Measurements from ENCODE around the gene KCNMA1.

Gene KCNMA1

DNA sequence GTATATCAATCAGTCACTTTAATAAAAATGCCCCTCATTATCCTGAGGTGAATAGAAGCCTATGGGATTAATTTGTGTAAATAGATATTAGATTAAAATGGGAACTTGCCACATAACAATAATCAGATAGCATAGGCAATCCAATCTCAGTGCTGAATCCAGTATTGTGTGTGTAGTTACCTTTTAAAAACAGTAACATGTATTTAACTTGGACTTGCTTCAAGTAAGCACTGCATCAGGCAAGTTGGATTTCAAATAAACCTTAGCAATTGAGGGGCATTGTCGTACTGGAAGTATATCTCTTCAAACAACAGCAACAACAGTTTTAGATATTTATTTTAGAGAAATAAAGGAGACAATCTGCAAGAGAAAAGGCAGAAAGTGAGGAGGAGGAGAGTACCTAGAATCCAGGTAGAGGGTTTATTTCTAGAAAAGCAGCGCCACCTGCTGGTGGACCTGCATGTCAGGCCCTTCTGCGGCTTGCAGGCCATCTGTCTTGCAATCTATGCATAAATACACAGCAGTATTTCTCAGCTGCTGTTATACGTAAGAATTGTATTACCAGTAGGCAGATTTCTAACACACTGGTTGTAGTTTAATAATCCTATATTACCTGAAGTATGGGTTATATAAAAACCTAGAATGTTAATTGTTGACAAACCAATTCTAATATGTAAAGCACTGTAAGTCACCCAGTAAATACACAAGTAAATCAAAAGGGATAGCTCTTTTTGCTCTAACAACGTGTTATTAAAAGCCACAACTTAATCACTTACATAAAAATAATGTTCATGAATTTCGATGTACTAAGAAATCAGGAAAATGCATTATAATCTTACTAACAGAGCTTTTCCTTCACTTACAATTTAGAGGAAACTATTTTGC, 652.8 kb downstream of the KCNMA1 start:
- Histone ChIP-seq H3K4me2 (ENCODE audit: low read length) (no peak overlapping the region), H3K4me1 (ENCODE audit: control insufficient read depth, insufficient read depth, low read length) (no peaks in the 10 kb centered on the region), H3K27me3 (ENCODE audit: control insufficient read depth, insufficient read depth, low read length) (no peaks in the 10 kb centered on the region), H3K36me3 (ENCODE audit: insufficient read depth, low read length) (no peaks in the 10 kb centered on the region), H3K4me3 (ENCODE audit: low read length) (no peak overlapping the region), H3K9ac (ENCODE audit: low read depth, low read length) (no peak overlapping the region), H3K9me3 (replicated peaks; ENCODE audit: low read length) (no peaks in the 10 kb centered on the region)

DNA sequence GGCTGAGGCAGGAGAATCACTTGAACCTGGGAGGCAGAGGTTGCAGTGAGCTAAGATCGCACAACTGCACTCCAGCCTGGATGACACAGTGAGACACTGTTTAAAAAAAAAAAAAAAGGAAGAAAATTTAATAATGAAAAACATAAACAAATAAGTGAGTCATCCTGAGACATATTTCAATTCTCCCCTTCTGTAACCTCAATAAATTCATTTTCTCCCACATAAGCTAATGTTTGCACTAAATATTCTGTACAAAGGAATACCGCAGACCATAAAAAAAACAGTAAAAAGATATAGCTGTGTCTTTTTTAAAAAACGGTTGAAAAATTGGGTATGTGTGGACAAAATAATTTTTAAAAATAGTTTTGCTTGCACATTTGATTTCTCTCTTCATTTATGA, 654.0 kb downstream of the KCNMA1 start:
- Histone ChIP-seq H3K27me3 (ENCODE audit: control insufficient read depth, insufficient read depth, low read length) (no peaks in the 10 kb centered on the region), H3K36me3 (ENCODE audit: insufficient read depth, low read length) (no peaks in the 10 kb centered on the region), H3K4me1 (ENCODE audit: control insufficient read depth, insufficient read depth, low read length) (no peaks in the 10 kb centered on the region), H3K4me3 (ENCODE audit: low read length) (no peak overlapping the region), H3K9me3 (replicated peaks; ENCODE audit: low read length) (no peaks in the 10 kb centered on the region), H3K9ac (ENCODE audit: low read depth, low read length) (no peak overlapping the region), H3K4me2 (ENCODE audit: low read length) (no peak overlapping the region)

DNA sequence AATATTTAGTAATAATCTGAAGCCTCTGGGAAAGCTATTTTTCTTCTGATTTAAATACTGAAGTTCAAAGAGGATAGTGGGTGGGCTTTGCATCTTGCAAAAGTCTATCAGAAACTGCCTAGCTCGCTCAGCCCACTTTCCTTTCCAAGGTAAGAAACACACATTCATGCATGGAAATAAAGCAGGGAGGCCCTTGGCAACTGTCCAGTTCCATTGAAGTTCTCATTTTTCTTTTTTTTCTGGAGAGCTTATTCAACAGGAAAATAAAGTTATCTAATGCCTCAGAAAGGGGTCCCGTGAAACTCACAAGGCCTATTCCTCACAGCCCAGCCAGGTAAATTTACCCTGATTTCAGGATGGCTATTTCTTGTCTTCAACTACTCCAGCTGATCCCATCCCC, 654.9 kb downstream of the KCNMA1 start:
- H3K4me1 ChIP-seq (ENCODE audit: control insufficient read depth, insufficient read depth, low read length), result no peaks in the 10 kb centered on the region
- no peaks in the 10 kb centered on the region for H3K36me3 ChIP-seq (ENCODE audit: insufficient read depth, low read length)
- no peak overlapping the region for H3K4me2 ChIP-seq (ENCODE audit: low read length)
- no peaks in the 10 kb centered on the region for H3K27me3 ChIP-seq (ENCODE audit: control insufficient read depth, insufficient read depth, low read length)
- no peaks in the 10 kb centered on the region for H3K9me3 ChIP-seq (replicated peaks; ENCODE audit: low read length)
- H3K4me3 ChIP-seq (ENCODE audit: low read length), result no peak overlapping the region
- no peak overlapping the region for H3K9ac ChIP-seq (ENCODE audit: low read depth, low read length)

- H3K27me3 ChIP-seq (ENCODE audit: control insufficient read depth, insufficient read depth, low read length), result no peaks in the 10 kb centered on the region
- H3K4me3 ChIP-seq (ENCODE audit: low read length), result no peak overlapping the region
- H3K9me3 ChIP-seq (replicated peaks; ENCODE audit: low read length), result no peaks in the 10 kb centered on the region
- no peak overlapping the region for H3K9ac ChIP-seq (ENCODE audit: low read depth, low read length)
- no peaks in the 10 kb centered on the region for H3K4me1 ChIP-seq (ENCODE audit: control insufficient read depth, insufficient read depth, low read length)
- no peak overlapping the region for H3K4me2 ChIP-seq (ENCODE audit: low read length)
- no peaks in the 10 kb centered on the region for H3K36me3 ChIP-seq (ENCODE audit: insufficient read depth, low read length)
These were observed 656.4 kb downstream of the KCNMA1 start for GRCh38 chr10:76981251-76981650.

- Histone ChIP-seq H3K9ac (ENCODE audit: low read depth, low read length) (no peak overlapping the region), H3K4me1 (ENCODE audit: control insufficient read depth, insufficient read depth, low read length) (no peaks in the 10 kb centered on the region), H3K4me2 (ENCODE audit: low read length) (no peak overlapping the region), H3K36me3 (ENCODE audit: insufficient read depth, low read length) (no peaks in the 10 kb centered on the region), H3K9me3 (replicated peaks; ENCODE audit: low read length) (no peaks in the 10 kb centered on the region), H3K4me3 (ENCODE audit: low read length) (no peak overlapping the region), H3K27me3 (ENCODE audit: control insufficient read depth, insufficient read depth, low read length) (no peaks in the 10 kb centered on the region)
These were observed 659.7 kb downstream of the KCNMA1 start for GRCh38 chr10:76977901-76978300.

DNA sequence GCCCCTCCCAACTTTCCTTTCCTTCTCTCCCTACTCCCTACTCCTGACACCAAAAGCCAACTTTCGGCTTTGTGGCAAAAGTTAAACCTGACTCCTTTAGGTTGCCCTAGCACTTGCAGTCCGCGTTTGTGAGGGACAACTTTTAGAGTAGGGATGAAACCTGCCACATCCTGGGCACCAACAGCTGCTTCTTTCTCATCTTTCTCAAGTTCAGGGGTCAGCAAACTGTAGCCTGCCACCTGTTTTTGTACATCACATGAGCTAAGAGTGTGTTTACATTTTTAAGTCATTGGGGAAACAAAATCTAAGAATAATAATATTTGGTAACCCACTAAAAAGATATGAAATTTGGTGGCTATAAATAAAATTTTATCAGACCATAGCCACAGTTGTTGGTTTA, 660.6 kb downstream of the KCNMA1 start:
- Histone ChIP-seq H3K4me2 (ENCODE audit: low read length) (no peak overlapping the region), H3K9me3 (replicated peaks; ENCODE audit: low read length) (no peaks in the 10 kb centered on the region), H3K9ac (ENCODE audit: low read depth, low read length) (no peak overlapping the region), H3K4me3 (ENCODE audit: low read length) (no peak overlapping the region), H3K27me3 (ENCODE audit: control insufficient read depth, insufficient read depth, low read length) (no peaks in the 10 kb centered on the region), H3K36me3 (ENCODE audit: insufficient read depth, low read length) (no peaks in the 10 kb centered on the region), H3K4me1 (ENCODE audit: control insufficient read depth, insufficient read depth, low read length) (no peaks in the 10 kb centered on the region)

DNA sequence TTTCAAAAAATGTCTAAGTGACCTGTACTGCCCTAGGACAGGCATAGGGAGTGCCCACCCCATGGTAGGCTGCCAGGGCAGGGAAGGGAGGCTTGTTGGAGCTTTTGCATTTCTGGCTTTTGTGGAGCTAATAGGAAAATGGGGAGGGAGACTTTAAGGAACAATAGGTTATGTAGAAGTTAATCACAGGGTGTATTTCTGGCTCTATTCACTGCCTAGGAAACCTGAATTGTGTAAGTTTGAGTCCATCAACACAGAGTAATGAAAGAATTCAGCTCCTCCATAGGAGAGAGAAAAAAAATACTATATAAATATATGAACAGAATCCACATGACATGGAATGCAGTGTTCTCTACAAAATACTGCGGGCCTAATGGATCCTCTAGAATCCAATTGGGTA, 661.5 kb downstream of the KCNMA1 start:
- Histone ChIP-seq H3K9ac (ENCODE audit: low read depth, low read length) (no peak overlapping the region), H3K4me1 (ENCODE audit: control insufficient read depth, insufficient read depth, low read length) (no peaks in the 10 kb centered on the region), H3K4me3 (ENCODE audit: low read length) (no peak overlapping the region), H3K4me2 (ENCODE audit: low read length) (no peak overlapping the region), H3K27me3 (ENCODE audit: control insufficient read depth, insufficient read depth, low read length) (no peaks in the 10 kb centered on the region), H3K36me3 (ENCODE audit: insufficient read depth, low read length) (no peaks in the 10 kb centered on the region), H3K9me3 (replicated peaks; ENCODE audit: low read length) (no peaks in the 10 kb centered on the region)

DNA sequence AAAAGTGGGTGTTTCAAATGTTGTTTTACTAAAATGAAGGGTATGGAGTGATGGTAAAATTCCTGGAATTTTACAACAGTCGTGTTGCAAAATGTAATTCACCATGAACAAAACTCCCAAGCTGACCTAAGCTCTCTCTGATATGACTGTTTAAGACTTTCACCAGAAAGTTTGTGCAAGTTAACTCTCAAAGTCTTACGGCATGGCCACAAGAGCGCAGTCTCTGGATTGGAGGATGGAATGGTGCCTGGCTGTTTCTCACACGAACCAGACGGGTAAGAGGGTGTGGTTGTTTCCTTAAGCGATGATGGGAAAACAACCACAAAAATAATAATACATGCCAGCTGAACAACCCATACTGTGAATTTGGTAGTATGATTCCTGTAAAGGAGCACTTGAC, 662.5 kb downstream of the KCNMA1 start:
- Histone ChIP-seq H3K4me3 (ENCODE audit: low read length) (no peak overlapping the region), H3K36me3 (ENCODE audit: insufficient read depth, low read length) (no peaks in the 10 kb centered on the region), H3K4me1 (ENCODE audit: control insufficient read depth, insufficient read depth, low read length) (no peaks in the 10 kb centered on the region), H3K4me2 (ENCODE audit: low read length) (no peak overlapping the region), H3K27me3 (ENCODE audit: control insufficient read depth, insufficient read depth, low read length) (no peaks in the 10 kb centered on the region), H3K9ac (ENCODE audit: low read depth, low read length) (no peak overlapping the region), H3K9me3 (replicated peaks; ENCODE audit: low read length) (no peaks in the 10 kb centered on the region)

GRCh38 chr10:76974017-76974691, 663.5 kb downstream of the KCNMA1 start:
- Histone ChIP-seq H3K4me3 (ENCODE audit: low read length) (no peak overlapping the region), H3K9me3 (replicated peaks; ENCODE audit: low read length) (no peaks in the 10 kb centered on the region)

DNA sequence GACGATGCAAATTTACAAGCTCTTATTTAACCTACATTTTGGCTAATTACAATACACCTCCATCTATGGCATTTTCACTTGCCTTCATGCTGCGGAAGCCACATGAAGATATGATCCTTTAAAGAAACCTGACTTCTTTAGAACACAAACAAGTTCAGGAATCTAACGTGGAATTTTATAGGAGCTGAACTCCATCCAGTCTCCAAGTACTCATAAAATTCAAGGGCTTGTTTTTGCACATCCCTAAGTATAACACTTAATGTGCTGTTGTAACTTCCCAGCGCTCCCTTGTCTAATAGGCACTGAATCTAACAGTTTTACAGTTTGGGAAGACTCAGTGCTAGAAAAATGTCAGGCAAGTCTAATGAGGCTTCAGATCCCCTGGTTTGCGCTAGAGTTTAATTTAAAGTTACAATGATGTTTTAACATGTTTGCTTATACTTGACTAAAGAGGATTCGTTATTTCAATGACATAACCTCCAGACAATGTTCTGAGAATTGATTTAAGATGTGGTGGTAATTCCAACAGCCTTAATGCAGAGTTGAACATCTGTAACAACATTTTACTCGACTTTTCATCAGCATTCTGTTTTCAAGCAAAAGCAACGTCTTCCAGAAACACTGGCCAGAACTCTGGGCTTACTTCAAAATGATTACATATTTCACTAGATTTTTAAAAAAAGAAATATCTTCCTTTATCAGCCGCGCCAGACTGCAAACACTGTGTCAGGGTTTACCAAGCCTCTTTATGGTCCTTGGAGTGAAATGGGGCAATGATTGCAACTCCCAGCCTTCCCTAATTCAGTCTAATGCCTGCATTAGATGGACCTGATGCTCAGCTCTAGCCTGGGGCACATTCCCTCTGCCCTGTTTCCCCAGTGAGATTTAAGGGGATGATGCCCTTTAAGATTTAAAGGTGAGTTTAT, 664.3 kb downstream of the KCNMA1 start:
- H3K4me2 ChIP-seq (ENCODE audit: low read length), result no peak overlapping the region

More at GRCh38 chr10:76974017-76974691, 663.5 kb downstream of the KCNMA1 start:
- Histone ChIP-seq H3K4me2 (ENCODE audit: low read length) (no peak overlapping the region), H3K36me3 (ENCODE audit: insufficient read depth, low read length) (no peaks in the 10 kb centered on the region), H3K9ac (ENCODE audit: low read depth, low read length) (no peak overlapping the region), H3K27me3 (ENCODE audit: control insufficient read depth, insufficient read depth, low read length) (no peaks in the 10 kb centered on the region), H3K4me1 (ENCODE audit: control insufficient read depth, insufficient read depth, low read length) (no peaks in the 10 kb centered on the region)

GRCh38 chr10:76972541-76972940, 665.1 kb downstream of the KCNMA1 start:
- no peaks in the 10 kb centered on the region for H3K4me1 ChIP-seq (ENCODE audit: control insufficient read depth, insufficient read depth, low read length)
- H3K36me3 ChIP-seq (ENCODE audit: insufficient read depth, low read length), result no peaks in the 10 kb centered on the region
- no peak overlapping the region for H3K4me2 ChIP-seq (ENCODE audit: low read length)
- H3K9ac ChIP-seq (ENCODE audit: low read depth, low read length), result no peak overlapping the region
- no peaks in the 10 kb centered on the region for H3K27me3 ChIP-seq (ENCODE audit: control insufficient read depth, insufficient read depth, low read length)
- no peaks in the 10 kb centered on the region for H3K9me3 ChIP-seq (replicated peaks; ENCODE audit: low read length)
- no peak overlapping the region for H3K4me3 ChIP-seq (ENCODE audit: low read length)

More for the DNA sequence above, 664.3 kb downstream of the KCNMA1 start:
- H3K27me3 ChIP-seq (ENCODE audit: control insufficient read depth, insufficient read depth, low read length), result no peaks in the 10 kb centered on the region
- no peaks in the 10 kb centered on the region for H3K36me3 ChIP-seq (ENCODE audit: insufficient read depth, low read length)
- H3K4me3 ChIP-seq (ENCODE audit: low read length), result no peak overlapping the region
- H3K9me3 ChIP-seq (replicated peaks; ENCODE audit: low read length), result no peaks in the 10 kb centered on the region
- H3K4me1 ChIP-seq (ENCODE audit: control insufficient read depth, insufficient read depth, low read length), result no peaks in the 10 kb centered on the region
- H3K9ac ChIP-seq (ENCODE audit: low read depth, low read length), result no peak overlapping the region

Data from skeletal muscle satellite cell (primary cell).